Measurements from ENCODE around the gene SORCS1. TPM values are rescaled to one million over a fixed set of nuclear protein-coding genes. Genes with fewer than 3 reads are reported as not detected.

SORCS1 gene
- total and polyA plus RNA-seq, 2 of the 8 experiments (the other 6 are each of a cell fraction or from before 2014, with no cell fraction given) = 4.1 to 4.6 TPM

- ChIA-PET POLR2A (ENCODE audit: partially characterized antibody) (no interaction called here), CTCF (ENCODE audit: partially characterized antibody) (interaction anchor here (1.0 kb wide), 1 partner anchor 9 kb away, joined by 4 read pairs; no protein-coding TSS in a partner anchor)
- Histone ChIP-seq H2BK5ac (ENCODE audit: low read depth, low read length) (no peak overlapping the region), H2BK12ac (ENCODE audit: low read depth, low read length) (no peak overlapping the region), H3K4me2 (ENCODE audit: insufficient read depth in 1 of 2, low read depth in 2 of 2, low read length in 2 of 2) (no peak overlapping the region), H2BK15ac (ENCODE audit: low read length) (no peak overlapping the region), H4K8ac (ENCODE audit: extremely low read depth, insufficient read depth, low read length) (no peak overlapping the region), H3K9me3 (ENCODE audit: insufficient read depth in 2 of 2, low read depth in 1 of 2, low read length in 1 of 2) (0 out of 4 replicates have a peak, but pooled peaks cover 0 to 2% of the 10 kb centered on the region in 2 experiments), H3K4me3 (ENCODE audit: extremely low read depth in 1 of 4, insufficient read depth in 2 of 4, low read depth in 3 of 4, low read length in 4 of 4) (no peak overlapping the region), H3K23me2 (ENCODE audit: low read depth, low read length) (no peaks in the 10 kb centered on the region), H4K20me1 (replicated peaks in 1 of 2; ENCODE audit: control insufficient read depth in 1 of 2, insufficient read depth in 2 of 2, low read length in 2 of 2) (no peaks in the 10 kb centered on the region), H4K91ac (replicated peaks; ENCODE audit: insufficient read length, low read length) (no peak overlapping the region), H3K27me3 (replicated peaks in 1 of 4; ENCODE audit: control insufficient read depth in 3 of 4, extremely low read depth in 1 of 4, insufficient read depth in 3 of 4, low read length in 3 of 4) (no peaks in the 10 kb centered on the region), H3K18ac (ENCODE audit: extremely low read depth, low read length) (no peak overlapping the region), H3K4ac (replicated peaks; ENCODE audit: insufficient read length, low read depth, low read length) (no peak overlapping the region), H3K23ac (ENCODE audit: insufficient read length) (no peak overlapping the region), H4K5ac (ENCODE audit: insufficient read length, low read depth, low read length) (no peak overlapping the region), H3K36me3 (ENCODE audit: control insufficient read depth in 2 of 4, insufficient read depth in 4 of 4, low read length in 3 of 4) (no peaks in the 10 kb centered on the region), H3K56ac (replicated peaks; ENCODE audit: insufficient read length, low read depth, low read length) (no peak overlapping the region), H3K4me1 (replicated peaks in 1 of 4; ENCODE audit: control insufficient read depth in 3 of 4, insufficient read depth in 4 of 4, low read length in 3 of 4) (no peaks in the 10 kb centered on the region; a peak in 1 of 7 replicates), H3K14ac (ENCODE audit: insufficient read length) (no peak overlapping the region), H3K9ac (replicated peaks in 1 of 4; ENCODE audit: extremely low read depth in 1 of 4, low read depth in 3 of 4, low read length in 3 of 4) (no peak overlapping the region), H3K79me1 (ENCODE audit: low read depth, low read length) (no peaks in the 10 kb centered on the region), H3K79me2 (ENCODE audit: control insufficient read depth in 1 of 2, insufficient read depth in 2 of 2, low read length in 2 of 2) (no peaks in the 10 kb centered on the region), H2AFZ (ENCODE audit: low read length) (no peak overlapping the region), H2AK5ac (ENCODE audit: low read depth, low read length) (no peak overlapping the region), H3K27ac (ENCODE audit: low read depth, low read length) (no peak overlapping the region), H2BK20ac (ENCODE audit: low read length) (no peak overlapping the region), H2BK120ac (replicated peaks; ENCODE audit: low read depth, low read length) (no peak overlapping the region)
- no peak for TF ChIP-seq SAP30 (IDR thresholded peaks at IDR 0.05; ENCODE audit: insufficient read depth, insufficient replicate concordance, low read length)
- no peak for DNase-seq (ENCODE audit: low read depth in 1 of 2, low spot score in 2 of 2)
- no peak for FAIRE-seq
- 98% methylated on average over 3 of the region's 3 CpGs; no CpG with 5 or more reads in 1 of the 2 experiments for whole genome bisulfite sequencing, 2 experiments (ENCODE audit: extremely low coverage in 1 of 2, insufficient coverage in 1 of 2, insufficient read length in 1 of 2, insufficient replicate concordance in 2 of 2, low coverage in 1 of 2, low lambda C conversion rate in 2 of 2, missing lambda C conversion rate in 1 of 2)
Measured at GRCh38 chr10:107002068-107002467, 162.4 kb downstream of the SORCS1 start.
